Measurements from ENCODE around the gene RPTOR.

DNA sequence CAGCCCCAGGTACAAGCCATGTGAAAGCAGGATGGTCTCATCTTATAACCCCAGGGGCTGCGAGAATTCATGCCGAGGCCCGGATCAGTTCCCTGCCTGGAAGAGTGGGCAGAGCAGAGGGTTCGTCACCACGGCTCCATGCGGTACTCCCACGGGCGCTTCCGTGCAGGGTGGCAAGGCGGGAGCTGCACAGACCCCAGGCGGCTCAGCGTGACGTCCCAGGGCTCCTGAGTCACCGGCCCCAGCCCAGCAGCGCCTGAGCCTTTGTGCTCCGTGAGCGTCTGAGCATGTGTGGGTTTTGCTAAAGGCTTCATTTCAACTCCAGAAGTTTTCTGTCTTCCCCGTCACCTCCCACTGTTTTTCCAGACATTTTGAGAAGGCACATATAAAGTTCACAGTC is 375.8 kb downstream of the RPTOR start:
- TF ChIP-seq CTCF (IDR thresholded peaks at IDR 0.05) (no peak), POLR2A (IDR thresholded peaks at IDR 0.05) (no peak), POLR2AphosphoS5 (IDR thresholded peaks at IDR 0.05) (no peak)
